Measurements from ENCODE around the gene DNPEP.

DNPEP gene

DNA sequence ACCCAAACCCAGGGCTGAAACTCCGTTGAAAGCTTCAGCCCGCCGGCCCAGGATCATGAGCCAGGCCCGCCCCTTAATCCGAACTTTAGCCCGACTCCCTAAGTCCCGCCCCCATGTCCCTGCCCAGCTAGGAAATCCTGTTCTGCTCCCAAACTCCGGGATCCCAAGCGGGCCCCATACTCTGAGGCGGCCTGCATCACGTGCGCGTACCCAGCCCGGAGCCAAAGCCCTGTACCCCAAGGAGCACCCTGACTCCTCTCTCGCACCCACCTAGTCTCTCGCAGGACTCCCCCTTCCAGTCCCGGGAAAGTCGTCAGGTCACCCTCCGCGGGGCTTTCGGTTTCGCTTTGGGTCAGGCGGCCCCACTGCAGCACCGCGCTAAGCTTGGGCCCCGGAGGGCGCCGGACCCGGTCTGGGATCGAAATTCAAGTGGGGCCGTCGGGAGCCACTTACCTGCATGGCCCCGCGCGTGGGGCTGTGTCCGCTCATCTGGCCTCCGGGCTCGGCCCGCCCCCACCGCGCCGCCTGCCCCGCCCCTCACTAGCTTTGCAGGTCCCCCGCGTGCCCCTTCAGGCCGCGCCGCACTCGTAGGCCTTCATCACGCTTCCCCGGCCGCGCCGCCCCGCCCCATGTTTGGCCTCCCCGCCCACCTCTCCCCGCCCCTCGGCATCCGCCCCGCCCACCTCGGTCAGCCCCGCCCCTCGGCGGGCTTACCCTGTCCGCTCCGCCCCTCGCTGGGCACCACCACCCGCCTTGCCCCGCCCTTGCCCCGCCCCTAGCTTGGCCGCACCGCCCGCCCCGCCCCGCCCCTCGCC is at the start of gene DNPEP:
TSS of gene DNPEP (minus strand) at position 607 of the 815 bp plus-strand sequence. CDS start at position 489, 118 bp downstream.
- DNase-seq: peak; percentile 92 to 95

DNA sequence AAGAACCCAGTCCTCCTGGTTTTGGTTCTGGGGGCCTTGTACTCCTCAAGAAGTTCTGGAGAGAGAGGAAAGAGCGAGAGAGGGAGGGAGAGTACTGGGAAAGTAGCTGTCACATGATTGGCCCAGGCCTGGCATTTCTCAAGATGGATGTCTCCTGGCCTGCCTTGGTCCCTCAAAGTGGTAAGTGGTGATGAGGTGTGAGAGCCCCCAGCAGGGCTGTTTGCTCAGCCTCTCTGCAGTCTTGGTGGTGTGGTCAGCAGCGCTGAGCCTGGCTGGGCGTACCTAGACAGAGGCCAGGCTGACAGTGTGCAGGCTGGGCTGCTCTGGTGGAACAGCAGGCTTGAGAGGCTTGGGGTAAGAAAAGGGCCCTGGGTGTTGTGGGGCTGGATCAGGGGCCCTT is 49.4 kb upstream of the DNPEP start:
- no peak for DNase-seq

DNA sequence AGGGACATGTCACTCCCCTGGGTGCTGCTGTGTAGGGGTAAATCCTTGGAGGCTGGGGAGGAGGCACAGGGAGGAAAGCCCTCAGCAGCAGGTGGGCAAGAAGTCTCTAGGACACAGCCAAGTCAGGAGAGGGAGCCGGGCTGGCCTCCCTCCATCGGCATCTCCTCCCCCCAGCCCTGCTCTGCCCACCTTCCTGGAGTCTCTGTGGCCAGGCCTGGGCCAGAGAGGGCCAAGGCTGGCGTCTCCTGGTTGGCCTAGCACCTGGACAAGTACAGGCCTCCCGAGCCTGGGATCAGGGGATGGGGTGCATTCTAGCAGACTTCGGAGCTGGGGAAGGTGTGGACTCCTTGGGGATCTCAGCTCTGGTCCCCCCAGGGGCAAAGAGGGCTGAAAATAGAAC is 48.8 kb upstream of the DNPEP start:
- no peak for DNase-seq

DNA sequence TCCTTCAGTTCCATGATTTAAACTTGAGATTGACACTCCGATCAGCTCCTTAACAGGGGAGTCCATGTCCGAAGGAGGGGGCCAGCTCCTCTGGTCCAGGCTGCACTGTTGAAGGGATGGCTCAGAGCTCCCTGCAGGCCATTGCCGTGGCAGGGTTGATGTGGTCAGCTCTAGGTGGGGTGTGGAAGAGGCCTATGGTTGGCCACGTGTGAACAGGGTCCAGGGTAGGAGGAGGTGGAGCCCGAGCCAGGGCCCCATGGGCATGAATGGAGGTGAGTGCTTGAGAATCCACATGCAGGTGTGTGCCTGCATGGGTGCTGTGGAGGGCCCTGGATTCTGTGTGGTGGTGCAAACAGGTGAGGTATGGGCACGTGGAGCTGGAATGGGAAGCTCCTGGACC is 48.0 kb upstream of the DNPEP start:
- DNase-seq: no peak

DNA sequence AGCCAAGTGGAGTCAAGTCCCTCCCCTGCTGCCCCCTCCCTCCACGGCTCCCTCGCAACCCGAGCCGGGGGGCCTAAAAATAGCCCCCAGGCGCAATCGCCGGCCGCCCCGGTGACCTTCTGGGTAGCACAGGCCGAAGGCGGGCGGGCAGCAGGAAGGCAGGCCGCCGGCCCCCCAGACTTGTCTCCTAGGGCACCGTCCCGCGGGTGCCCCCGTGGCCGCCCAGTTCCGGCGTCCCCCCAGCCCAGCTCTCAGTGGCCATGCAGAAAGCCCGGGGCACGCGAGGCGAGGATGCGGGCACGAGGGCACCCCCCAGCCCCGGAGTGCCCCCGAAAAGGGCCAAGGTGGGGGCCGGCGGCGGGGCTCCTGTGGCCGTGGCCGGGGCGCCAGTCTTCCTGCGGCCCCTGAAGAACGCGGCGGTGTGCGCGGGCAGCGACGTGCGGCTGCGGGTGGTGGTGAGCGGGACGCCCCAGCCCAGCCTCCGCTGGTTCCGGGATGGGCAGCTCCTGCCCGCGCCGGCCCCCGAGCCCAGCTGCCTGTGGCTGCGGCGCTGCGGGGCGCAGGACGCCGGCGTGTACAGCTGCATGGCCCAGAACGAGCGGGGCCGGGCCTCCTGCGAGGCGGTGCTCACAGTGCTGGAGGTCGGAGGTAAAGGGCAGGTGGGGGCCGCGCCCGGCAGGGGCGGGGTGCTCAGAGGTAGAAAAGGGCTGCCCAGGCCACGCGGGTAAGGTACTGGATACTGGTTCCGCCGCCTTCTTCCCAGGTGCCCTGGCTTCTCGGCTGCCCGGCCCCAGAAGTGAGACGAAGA is 47.2 kb upstream of the DNPEP start, which contains the start of gene SPEG:
TSS of gene SPEG (plus strand) at position 126 of the 808 bp plus-strand sequence. CDS start at position 261, 135 bp downstream.
- no peak for DNase-seq

DNA sequence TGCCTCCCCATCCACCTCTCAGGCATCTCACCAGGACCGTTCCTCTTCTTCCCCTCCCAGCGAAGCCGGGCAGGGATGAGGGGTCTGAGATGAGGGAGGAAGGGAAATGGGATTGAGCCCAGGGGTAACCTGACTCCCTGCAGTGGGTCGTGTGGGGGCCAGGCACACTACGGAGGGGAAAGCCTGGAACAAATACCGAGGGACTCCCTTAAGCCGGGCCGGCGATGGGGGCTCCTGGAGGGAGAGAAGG is 46.7 kb upstream of the DNPEP start:
- DNase-seq: no peak

DNA sequence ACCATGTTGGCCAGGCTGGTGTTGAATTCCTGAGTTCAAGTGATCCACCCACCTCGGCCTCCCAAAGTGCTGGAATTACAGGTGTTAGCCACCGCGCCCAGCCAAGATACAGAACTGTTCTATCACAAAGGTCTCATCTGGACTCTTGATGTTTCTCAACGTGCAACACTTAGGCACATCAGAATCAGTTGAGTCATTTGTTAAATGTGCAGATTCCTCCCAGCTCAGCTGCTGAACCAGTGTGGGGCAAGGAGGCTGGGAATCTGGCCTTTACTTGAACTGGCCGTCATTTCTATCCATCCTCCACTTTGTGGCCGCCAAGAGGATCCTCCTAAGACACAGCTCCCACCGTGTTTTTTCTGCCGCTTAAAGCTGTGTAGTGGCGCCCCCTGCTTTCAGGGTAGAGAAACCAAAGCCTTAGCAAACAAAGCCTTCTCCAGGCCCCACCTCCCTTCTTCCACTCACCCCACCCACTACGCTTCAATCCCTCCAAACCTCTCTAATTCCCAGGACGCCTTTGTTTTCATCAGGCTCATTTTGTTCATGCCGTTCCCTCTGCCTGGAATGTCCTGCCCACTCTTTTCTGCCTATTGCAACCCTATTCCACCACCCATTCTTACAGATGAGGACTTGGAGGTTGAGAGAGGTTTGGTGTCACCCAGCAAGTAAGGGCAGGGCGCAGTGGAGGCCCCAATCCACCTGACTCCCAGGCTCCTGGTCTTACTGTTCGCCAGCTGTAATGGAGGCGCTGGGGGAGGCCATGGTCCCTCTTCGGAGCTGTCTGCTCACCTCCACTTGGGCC is 46.2 kb upstream of the DNPEP start:
- DNase-seq: peak; percentile 8 to 13

DNA sequence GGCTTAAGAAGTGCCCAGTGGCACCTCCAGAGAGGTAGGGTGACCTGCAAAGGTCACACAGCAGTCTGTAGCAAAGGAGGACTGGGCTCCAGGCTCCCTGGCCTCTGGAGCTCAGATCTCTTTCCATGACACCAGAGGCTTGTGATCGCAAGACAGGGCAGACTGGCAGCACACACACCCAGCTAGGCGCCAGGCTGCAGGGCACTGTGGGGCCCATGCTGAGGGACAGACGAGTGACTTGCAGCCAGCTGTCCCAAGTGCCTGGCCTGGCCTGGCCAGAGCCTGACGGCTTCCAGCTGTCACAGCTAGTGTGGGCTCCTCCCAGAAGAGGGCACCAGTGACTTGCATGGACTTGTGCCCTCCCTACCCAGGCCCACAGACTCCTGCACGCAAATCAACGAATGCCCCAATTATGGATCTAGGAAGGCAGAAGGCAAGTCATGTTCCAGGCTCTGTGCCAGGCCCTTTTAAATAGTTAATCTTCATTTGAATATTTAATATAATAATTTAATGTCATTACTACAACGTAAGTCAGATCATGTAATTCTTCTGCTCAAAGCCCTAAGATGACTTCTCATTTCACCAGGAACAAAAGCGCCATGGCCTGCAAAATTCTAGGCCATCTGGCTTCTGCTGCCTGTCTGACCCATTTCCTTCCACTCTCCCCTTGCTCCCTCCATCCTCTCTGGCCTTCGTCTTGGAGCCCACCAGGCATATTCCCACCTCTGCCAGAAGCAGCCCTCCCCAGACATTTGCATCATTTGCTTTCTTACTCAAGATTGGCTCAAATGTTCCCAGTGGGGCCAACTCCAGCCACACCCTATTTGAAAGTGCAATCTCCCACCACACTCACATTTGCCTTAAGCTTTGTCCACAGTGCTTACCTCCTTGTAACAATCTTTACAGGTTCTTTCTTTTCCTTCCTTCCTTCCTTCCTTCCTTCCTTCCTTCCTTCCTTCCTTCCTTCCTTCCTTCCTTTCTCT is 43.2 kb upstream of the DNPEP start:
- DNase-seq: no peak

DNA sequence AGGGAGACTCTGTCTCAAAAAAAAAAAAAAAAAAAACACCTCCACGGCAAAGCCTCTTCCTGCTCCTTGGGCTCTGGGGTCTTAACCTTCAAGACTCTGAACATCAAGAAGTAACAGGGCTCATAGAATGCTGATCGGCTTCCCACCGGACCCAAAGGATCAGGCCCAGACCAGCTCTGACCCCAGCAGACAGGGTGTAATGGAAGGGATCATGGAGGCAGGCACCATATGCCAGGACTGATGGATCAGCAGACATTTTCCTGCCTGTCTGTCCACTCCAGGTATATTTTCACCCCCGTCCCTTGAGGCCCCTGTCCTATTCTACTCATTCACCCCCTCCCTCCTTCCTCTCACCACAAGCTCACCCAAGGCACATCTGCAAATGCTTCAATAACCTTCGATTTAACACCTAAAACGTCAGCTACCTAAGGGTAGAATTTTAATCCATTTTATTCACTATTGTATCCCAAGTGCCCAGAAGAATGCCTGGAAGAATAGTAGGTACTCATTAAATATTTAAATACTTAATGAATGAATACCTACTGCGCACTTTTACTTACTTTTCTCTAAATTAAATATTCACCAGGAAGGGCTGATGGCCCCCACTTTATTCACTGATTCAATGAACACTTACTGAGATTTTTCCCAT is 42.4 kb upstream of the DNPEP start:
- DNase-seq: no peak

DNA sequence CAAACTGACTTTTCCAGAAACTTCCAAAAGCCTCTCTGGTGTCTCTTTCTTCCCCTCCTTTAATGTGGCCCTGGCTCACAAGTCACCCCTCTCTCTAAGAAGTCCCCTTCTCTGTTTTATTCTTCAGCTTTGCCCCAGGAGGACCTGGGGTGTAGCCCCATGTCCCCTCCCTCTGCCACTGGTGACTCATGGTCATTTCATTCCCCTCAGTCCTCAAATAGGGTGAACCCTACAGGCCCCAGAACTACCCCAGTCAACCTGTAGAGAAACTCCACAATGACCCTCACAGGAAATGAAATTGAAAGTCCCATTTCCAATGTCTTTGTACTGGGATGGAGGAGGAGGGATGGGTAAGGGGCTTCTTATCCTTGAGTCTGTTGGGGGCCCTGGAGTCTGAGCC is 40.8 kb upstream of the DNPEP start:
- DNase-seq: no peak

DNA sequence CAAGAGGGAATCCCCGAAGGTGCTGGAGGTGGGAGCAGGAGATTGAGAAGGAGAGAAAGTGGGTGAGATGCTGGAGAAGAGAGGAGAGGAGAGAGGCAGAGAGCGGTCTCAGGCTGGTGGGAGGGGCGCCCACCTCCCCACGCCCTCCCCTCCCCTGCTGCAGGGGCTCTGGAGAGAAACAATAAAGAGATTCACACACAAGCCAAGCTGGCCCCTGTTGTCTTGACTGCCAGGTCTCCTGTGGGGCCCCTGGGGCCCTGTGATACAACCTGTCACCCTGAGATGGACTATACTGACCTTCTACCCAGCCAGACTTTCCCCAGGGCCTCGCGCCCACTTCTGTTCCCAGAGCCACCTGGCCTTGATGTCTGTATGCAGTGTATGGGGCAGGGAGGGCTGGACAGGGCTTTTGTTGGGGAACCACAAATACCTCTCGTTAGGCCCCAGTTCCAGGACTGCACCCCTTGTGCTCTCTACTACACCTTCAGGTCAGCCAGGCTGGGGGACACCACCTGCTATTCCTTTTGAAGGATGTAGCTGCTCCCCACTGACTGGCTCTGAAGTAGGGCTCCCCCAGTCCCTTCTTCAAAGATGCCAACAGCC is 38.9 kb upstream of the DNPEP start:
- no peak for DNase-seq

DNA sequence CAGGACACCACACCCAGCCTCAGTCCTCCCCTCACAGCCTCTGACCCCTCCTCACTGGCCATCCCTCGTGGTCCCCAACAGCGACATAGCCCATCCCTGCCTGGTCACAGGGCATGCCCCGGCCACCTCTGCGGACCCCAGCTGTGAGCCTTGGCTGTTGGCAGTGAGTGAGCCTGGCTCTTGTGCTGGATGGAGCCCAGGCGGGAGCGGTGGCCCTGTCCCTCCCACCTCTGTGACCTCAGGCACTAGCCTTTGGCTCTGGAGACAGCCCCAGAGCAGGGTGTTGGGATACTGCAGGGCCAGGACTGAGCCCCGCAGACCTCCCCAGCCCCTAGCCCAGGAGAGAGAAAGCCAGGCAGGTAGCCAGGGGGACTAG is 38.3 kb upstream of the DNPEP start:
- DNase-seq: no peak

DNA sequence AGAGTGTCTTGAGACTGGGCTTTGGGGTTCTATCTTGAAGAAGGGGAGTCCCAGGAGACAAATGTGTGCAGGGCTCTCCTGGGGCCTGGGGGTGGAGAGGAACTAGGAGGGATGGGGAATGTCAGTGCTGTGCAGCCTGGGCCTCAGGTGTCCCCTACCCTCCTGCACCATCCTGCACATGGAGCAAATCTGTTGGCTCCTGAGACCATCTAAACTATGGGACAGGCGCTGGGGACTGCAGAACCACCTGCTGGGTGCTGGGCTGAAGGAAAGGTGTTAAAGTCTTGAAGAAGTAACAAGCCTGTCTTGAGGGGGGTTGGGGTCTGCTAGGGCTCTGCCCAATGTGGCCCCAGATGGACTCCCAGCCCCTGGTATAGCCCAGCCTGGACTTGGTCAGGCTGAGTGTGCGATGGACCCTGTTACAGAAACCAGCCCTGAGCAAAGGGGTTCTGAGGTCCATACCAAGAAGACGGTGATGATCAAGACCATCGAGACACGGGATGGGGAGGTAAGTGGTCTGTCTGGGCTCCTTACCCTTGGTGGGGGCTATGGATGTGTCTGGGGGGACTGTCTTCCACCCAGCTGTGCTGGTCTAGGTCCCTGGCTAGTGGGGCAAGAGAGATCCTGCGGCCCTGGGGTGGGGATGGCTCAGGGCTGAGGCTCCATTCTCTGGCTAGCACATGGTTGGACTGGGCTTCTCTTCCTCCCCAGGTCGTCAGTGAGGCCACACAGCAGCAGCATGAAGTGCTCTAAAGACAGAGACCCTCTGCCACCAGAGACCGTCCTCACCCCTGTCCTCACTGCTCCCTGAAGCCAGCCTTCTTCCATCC is 37.7 kb upstream of the DNPEP start:
- no peak for DNase-seq

DNA sequence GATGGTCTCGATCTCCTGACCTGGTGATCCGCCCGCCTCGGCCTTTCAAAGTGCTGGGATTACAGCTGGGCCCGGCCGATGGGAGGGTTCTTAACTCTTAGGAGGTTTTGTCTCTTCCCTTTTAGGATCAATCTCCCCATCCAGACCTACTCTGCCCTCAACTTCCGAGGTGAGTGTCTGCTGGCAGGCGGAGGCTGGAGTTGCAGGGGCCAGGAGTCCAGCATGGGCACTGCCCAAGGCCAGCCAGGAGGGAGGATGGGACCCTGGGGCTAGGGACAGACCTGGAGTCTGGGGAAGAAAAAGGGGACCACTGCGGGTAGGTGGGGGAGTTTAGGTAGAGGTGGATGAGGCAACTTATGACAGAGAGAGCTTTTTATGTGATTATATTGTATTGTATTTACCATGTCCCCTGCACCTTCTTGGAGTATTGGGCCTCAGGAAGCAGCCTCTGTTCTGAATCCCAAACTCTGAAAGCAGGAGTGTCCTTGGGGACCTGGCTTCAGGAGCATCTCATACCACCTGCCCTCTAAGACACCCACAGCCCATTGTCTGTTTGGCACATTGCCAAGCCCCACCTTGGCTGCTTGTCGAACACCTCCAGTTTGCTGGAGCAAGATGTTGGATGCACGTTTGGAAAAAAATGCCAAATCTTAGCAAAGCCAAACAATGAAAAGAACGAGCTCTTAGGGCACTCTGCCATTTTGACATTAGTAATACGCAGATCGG is 36.1 kb upstream of the DNPEP start:
- DNase-seq: no peak

DNA sequence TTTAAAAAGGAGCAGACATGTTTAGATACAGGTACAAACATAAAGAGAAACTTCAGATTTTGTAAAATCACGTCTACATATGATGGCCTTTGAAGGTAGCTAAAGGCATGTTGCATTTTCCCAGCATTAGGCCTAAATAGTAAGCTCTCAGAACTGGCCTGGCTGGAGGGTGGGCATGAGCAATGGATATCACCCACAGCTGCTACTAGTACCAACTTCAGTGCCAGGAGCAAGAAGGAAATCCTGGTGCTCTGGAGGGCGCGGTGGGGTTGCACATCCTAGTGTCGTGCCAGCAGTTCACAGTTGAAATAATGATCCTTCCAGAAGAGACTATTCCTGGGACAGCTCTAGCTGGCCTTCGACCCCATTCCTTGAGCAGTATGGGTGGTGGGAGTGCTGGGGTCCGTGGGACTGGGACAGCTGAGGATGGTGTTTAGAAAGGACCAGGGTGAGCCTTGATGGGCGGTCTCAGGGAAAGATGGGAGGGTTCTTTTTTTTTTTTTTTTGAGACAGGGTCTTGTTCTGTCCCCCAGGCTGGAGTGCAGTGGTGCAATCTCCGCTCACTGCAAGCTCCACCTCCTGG is 35.3 kb upstream of the DNPEP start:
- DNase-seq: no peak

DNA sequence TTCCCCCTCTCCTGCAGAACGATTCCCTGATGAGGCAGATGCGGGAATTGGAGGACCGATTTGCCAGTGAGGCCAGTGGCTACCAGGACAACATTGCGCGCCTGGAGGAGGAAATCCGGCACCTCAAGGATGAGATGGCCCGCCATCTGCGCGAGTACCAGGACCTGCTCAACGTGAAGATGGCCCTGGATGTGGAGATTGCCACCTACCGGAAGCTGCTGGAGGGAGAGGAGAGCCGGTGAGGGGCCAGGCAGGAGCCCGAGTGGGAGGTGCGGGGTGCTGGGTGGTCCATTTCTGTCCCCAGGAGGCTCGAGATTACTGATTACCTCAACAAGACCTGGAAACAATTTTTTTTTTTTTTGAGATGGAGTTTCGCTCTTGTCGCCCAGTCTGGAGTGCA is 33.6 kb upstream of the DNPEP start:
- no peak for DNase-seq

DNA sequence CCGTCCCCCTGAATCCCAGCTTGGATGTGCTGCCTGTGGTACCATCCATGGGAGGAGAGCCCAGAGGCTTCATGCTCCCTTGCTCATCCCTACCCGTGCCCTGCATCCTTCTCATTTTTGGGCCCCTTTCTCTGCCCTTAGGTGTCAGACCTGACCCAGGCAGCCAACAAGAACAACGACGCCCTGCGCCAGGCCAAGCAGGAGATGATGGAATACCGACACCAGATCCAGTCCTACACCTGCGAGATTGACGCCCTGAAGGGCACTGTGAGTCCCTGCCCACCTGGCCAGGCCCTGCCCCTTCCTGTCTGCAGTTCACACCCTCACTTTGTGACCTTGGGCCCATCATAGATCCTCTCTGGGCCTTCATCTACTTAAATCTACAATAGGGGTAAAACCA is 33.0 kb upstream of the DNPEP start:
- no peak for DNase-seq

DNA sequence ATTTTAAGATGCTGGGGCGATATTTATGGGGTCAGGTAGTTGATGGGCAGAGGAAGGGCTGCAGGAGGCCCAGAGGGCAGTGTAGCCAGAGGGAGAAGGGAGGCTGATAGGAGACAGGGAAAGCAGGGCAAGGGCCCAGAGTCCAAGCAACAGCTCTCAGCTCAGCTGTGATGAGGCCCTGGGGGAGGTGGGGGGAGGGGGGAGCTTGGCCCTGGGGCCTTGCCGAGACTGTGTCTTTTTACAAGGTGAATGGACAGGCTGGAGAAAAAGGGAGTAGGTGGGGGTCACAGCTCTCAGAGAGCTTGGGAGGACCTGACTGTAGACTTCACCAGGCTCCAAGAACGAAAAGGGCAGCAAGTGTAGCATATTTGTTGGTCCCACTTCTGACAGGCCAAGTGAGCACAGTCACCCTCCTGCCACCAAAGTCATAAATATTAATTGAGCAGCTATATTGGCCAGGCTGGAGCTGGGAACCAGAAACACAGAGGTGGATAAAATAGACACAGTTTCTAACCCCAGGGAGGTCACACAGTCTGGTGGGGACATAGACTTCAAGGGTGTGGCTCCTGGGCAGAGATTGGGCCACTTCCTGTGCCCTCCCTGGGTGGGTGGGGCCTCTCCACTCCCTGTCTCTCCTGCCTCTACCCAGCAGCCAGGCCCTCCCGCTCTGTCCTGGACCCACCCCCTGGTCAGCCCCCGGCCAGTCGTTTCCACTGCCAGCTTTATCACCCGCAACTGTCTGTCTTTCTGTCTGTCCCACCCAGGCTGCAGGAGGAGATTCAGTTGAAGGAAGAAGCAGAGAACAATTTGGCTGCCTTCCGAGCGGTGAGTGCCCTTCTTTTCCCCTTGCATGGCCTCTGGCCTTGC is 31.9 kb upstream of the DNPEP start:
- no peak for DNase-seq

DNA sequence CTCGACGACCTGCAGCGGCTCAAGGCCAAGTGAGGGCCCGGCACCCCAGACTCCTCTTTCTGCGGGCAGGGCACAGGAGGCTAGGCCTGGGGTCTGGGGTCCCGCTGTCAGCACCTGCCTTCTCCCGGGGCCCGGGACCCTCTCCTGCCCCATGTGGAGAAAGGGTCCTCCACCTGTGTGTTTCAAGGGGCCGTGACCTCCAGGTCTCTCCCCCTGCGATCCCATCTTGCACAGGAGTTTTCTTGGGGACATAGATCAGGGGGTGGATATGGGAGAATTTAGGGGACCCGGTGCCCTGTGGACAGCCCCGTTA is 31.3 kb upstream of the DNPEP start:
- no peak for DNase-seq
